ENCODE data around the gene ACBD4.

DNA sequence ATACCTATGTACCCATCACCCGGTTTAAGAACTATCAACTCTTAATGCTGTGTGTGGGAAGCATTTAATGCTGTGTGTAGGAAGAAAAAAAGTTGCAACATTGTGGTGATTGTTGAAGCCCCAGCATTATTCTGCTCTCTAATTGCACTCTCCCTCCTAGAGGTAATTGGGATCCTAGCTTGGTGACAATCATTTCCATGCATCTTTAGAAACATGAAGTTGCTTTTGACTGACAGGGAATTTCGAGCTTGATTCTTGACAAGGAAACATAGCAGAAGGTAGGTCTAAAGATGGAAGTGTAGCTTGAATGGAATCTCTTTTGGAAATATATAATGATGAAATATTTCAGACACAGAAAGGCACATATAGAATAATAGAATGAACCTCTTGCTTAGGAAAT is 53.5 kb downstream of the ACBD4 start:
- TF ChIP-seq, protein P1, sequence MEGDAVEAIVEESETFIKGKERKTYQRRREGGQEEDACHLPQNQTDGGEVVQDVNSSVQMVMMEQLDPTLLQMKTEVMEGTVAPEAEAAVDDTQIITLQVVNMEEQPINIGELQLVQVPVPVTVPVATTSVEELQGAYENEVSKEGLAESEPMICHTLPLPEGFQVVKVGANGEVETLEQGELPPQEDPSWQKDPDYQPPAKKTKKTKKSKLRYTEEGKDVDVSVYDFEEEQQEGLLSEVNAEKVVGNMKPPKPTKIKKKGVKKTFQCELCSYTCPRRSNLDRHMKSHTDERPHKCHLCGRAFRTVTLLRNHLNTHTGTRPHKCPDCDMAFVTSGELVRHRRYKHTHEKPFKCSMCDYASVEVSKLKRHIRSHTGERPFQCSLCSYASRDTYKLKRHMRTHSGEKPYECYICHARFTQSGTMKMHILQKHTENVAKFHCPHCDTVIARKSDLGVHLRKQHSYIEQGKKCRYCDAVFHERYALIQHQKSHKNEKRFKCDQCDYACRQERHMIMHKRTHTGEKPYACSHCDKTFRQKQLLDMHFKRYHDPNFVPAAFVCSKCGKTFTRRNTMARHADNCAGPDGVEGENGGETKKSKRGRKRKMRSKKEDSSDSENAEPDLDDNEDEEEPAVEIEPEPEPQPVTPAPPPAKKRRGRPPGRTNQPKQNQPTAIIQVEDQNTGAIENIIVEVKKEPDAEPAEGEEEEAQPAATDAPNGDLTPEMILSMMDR (IDR thresholded peaks at IDR 0.05): no peak
- TF ChIP-seq POLR2AphosphoS5 (IDR thresholded peaks at IDR 0.05) (no peak), POLR2A (IDR thresholded peaks at IDR 0.05) (no peak)

All from prostate gland (tissue), 2 donors.